HepG2 (cell line): ENCODE measurements around the gene COQ6. TPM values are rescaled to one million over a fixed set of nuclear protein-coding genes. Genes with fewer than 3 reads are reported as not detected.

ENCODE experiments used
- CCAR2 ChIP-seq: fragments of 200-400 bp; formaldehyde crosslinking; optimal IDR thresholded peaks from 2 replicates; pipeline ENCODE3; 2018; ENCODE audit warnings: low read depth, mild to moderate bottlenecking, low read length, moderate library complexity
- DRAP1 ChIP-seq: IDR thresholded peaks from 2 replicates; pipeline ENCODE4 v1.6.1; 2016; ENCODE audit warnings: missing genetic modification reagents, missing compliant biosample characterization
- JUND ChIP-seq: sonication (generic); formaldehyde crosslinking; IDR thresholded peaks from 2 replicates; pipeline ENCODE4 v1.8.0; 2022; ENCODE audit warnings: mild to moderate bottlenecking, missing genetic modification reagents
- MNT ChIP-seq: fragments of 450-650 bp; IDR thresholded peaks from 2 replicates; pipeline ENCODE4 v1.6.1; 2016
- NCOA5 ChIP-seq: sonication (generic); formaldehyde crosslinking; IDR thresholded peaks from 2 replicates; pipeline ENCODE4 v1.4.0; 2020; ENCODE audit warnings: missing genetic modification reagents
- NFRKB ChIP-seq: fragments of 450-650 bp; IDR thresholded peaks from 2 replicates; pipeline ENCODE4 v1.6.1; 2017
- POLR2AphosphoS2 ChIP-seq: IDR thresholded peaks from 2 replicates; pipeline ENCODE4 v1.6.1; 2011; ENCODE audit warnings: low read depth, low read length, improper control_type of control experiment
- TBX2 ChIP-seq: sonication (generic); formaldehyde crosslinking; IDR thresholded peaks from 2 replicates; pipeline ENCODE4 v1.5.0; 2020; ENCODE audit warnings: missing genetic modification reagents, mild to moderate bottlenecking, borderline replicate concordance
- ZBTB37 ChIP-seq: sonication (generic); formaldehyde crosslinking; IDR thresholded peaks from 2 replicates; pipeline ENCODE4 v1.4.0; 2020; ENCODE audit warnings: mild to moderate bottlenecking, missing genetic modification reagents
- ZNF138 ChIP-seq: sonication (generic); formaldehyde crosslinking; IDR thresholded peaks from 2 replicates; pipeline ENCODE4 v1.5.0; 2020; ENCODE audit warnings: mild to moderate bottlenecking, low read depth, missing genetic modification reagents
- ZNF318 ChIP-seq: sonication (generic); formaldehyde crosslinking; IDR thresholded peaks from 2 replicates; pipeline ENCODE4 v1.4.0; 2020; ENCODE audit warnings: mild to moderate bottlenecking, missing genetic modification reagents
- ZNF607 ChIP-seq: sonication (generic); formaldehyde crosslinking; IDR thresholded peaks from 2 replicates; pipeline ENCODE4 v1.5.1; 2020; ENCODE audit warnings: missing genetic modification reagents, mild to moderate bottlenecking, borderline replicate concordance
- polyA plus RNA-seq, 8 experiments: library from polyadenylated mRNA; depleted of rRNA in 3 of 8; stranded (reverse) in 7 of 8; unstranded in 1 of 8; fragments of >200 nt; fragmentation: Illumina TruSeq in 4 of 8; extraction: Trizol in 4 of 8; gene quantifications; 2 replicates each; pipeline versions ENCODE4 v1.2.1 to v1.2.3, GENCODE V29; 2011 to 2016; ENCODE audit warnings: low read depth in 4 of 8, missing spikeins in 1 of 8, mixed read lengths in 1 of 8; ENCODE audit not compliant: insufficient read depth in 1 of 8
- total RNA-seq, 5 experiments: library from RNA; depleted of rRNA; stranded (reverse); fragments of >200 nt; fragmentation: Illumina TruSeq; extraction: Trizol; gene quantifications; 2 replicates each; pipeline ENCODE4 v1.2.3, GENCODE V29; 2016; ENCODE audit warnings: low read depth in 1 of 5

COQ6 gene
- total and polyA plus RNA-seq, 2 of the 13 experiments (the other 11 are each of a cell fraction or from before 2014, with no cell fraction given), result 18.9 to 34.7 TPM

GRCh38 chr14:73991092-73991491 lies 41.0 kb downstream of the COQ6 start (continued):
- no peak for TF ChIP-seq ZNF318 (CRISPR knock-in tag)
- TF ChIP-seq CCAR2, result no peak
- 0 out of 2 replicates have a peak, but pooled peaks have one; percentile 9 for TF ChIP-seq JUND (CRISPR knock-in tag)
- no peak for TF ChIP-seq ZNF138
- no peak for TF ChIP-seq DRAP1 (CRISPR knock-in tag)
- no peak for TF ChIP-seq NCOA5 (CRISPR knock-in tag)
- no peak for TF ChIP-seq MNT
- TF ChIP-seq ZNF607 (CRISPR knock-in tag), result 0 out of 2 replicates have a peak, but pooled peaks have one; percentile 43
- no peak for TF ChIP-seq POLR2AphosphoS2
- no peak for TF ChIP-seq NFRKB
- no peak for TF ChIP-seq ZBTB37 (CRISPR knock-in tag)
- no peak for TF ChIP-seq TBX2 (CRISPR knock-in tag)
